ENCODE data around the gene WLS.

The WLS gene

GRCh38 chr1:68232289-68233148, at the start of gene WLS:
TSS of gene WLS (minus strand) at chr1:68232523. CDS start at chr1:68232299, 224 bp downstream.
- peak within 1 kb of the TSS; percentile 15 for H3K27ac ChIP-seq (ENCODE audit: low read depth, low read length)
- peak within 1 kb of the TSS; percentile 71 to 96 (median 83) for H3K4me3 ChIP-seq (ENCODE audit: low read depth in 1 of 5, low read length in 5 of 5)
- no peaks in the 10 kb centered on the region for H3K9me3 ChIP-seq (ENCODE audit: control insufficient read depth in 5 of 5, low read length in 5 of 5)
- peak within 1 kb of the TSS; percentile 57 to 90 (median 76) for H3K9ac ChIP-seq (ENCODE audit: low read length in 5 of 5)
- H3K36me3 ChIP-seq (ENCODE audit: control insufficient read depth in 5 of 5, insufficient read depth in 5 of 5, low read length in 5 of 5): no peaks in the 10 kb centered on the region
- peaks cover 0 to 39% (median 36%) of the 10 kb centered on the region in 5 donors for H3K4me1 ChIP-seq (ENCODE audit: control insufficient read depth in 5 of 5, insufficient read depth in 5 of 5, low read length in 5 of 5)
- no peaks in the 10 kb centered on the region for H3K27me3 ChIP-seq (ENCODE audit: control insufficient read depth in 5 of 5, insufficient read depth in 4 of 5, low read length in 5 of 5)

- H3K27ac ChIP-seq (ENCODE audit: low read depth, low read length): no peak overlapping the region
- H3K36me3 ChIP-seq (ENCODE audit: control insufficient read depth in 5 of 5, insufficient read depth in 5 of 5, low read length in 5 of 5): no peaks in the 10 kb centered on the region
- H3K4me1 ChIP-seq (ENCODE audit: control insufficient read depth in 5 of 5, insufficient read depth in 5 of 5, low read length in 5 of 5): no peaks in the 10 kb centered on the region
- no peak overlapping the region for H3K4me3 ChIP-seq (ENCODE audit: low read depth in 1 of 5, low read length in 5 of 5)
- no peaks in the 10 kb centered on the region for H3K27me3 ChIP-seq (ENCODE audit: control insufficient read depth in 5 of 5, insufficient read depth in 4 of 5, low read length in 5 of 5)
- no peaks in the 10 kb centered on the region for H3K9me3 ChIP-seq (ENCODE audit: control insufficient read depth in 5 of 5, low read length in 5 of 5)
- no peak overlapping the region for H3K9ac ChIP-seq (ENCODE audit: low read length in 5 of 5)
These were observed 48.0 kb upstream of the WLS start for GRCh38 chr1:68280286-68280685.

- no peak overlapping the region for H3K27ac ChIP-seq (ENCODE audit: low read depth, low read length)
- H3K9ac ChIP-seq (ENCODE audit: low read length in 5 of 5): no peak overlapping the region
- H3K9me3 ChIP-seq (ENCODE audit: control insufficient read depth in 5 of 5, low read length in 5 of 5): no peaks in the 10 kb centered on the region
- no peaks in the 10 kb centered on the region for H3K4me1 ChIP-seq (ENCODE audit: control insufficient read depth in 5 of 5, insufficient read depth in 5 of 5, low read length in 5 of 5)
- H3K27me3 ChIP-seq (ENCODE audit: control insufficient read depth in 5 of 5, insufficient read depth in 4 of 5, low read length in 5 of 5): no peaks in the 10 kb centered on the region
- H3K36me3 ChIP-seq (ENCODE audit: control insufficient read depth in 5 of 5, insufficient read depth in 5 of 5, low read length in 5 of 5): no peaks in the 10 kb centered on the region
- H3K4me3 ChIP-seq (ENCODE audit: low read depth in 1 of 5, low read length in 5 of 5): no peak overlapping the region
These were observed 47.5 kb upstream of the WLS start for GRCh38 chr1:68279846-68280245.

GRCh38 chr1:68278221-68278620, 45.9 kb upstream of the WLS start:
- Histone ChIP-seq H3K27ac (ENCODE audit: low read depth, low read length) (no peak overlapping the region), H3K4me3 (ENCODE audit: low read depth in 1 of 5, low read length in 5 of 5) (no peak overlapping the region), H3K4me1 (ENCODE audit: control insufficient read depth in 5 of 5, insufficient read depth in 5 of 5, low read length in 5 of 5) (no peaks in the 10 kb centered on the region), H3K36me3 (ENCODE audit: control insufficient read depth in 5 of 5, insufficient read depth in 5 of 5, low read length in 5 of 5) (no peaks in the 10 kb centered on the region), H3K9ac (ENCODE audit: low read length in 5 of 5) (no peak overlapping the region), H3K27me3 (ENCODE audit: control insufficient read depth in 5 of 5, insufficient read depth in 4 of 5, low read length in 5 of 5) (no peaks in the 10 kb centered on the region), H3K9me3 (ENCODE audit: control insufficient read depth in 5 of 5, low read length in 5 of 5) (no peaks in the 10 kb centered on the region)

GRCh38 chr1:68276448-68276847, 44.1 kb upstream of the WLS start:
- no peak overlapping the region for H3K4me3 ChIP-seq (ENCODE audit: low read depth in 1 of 5, low read length in 5 of 5)
- no peak overlapping the region for H3K9ac ChIP-seq (ENCODE audit: low read length in 5 of 5)
- H3K4me1 ChIP-seq (ENCODE audit: control insufficient read depth in 5 of 5, insufficient read depth in 5 of 5, low read length in 5 of 5): no peaks in the 10 kb centered on the region
- H3K27ac ChIP-seq (ENCODE audit: low read depth, low read length): no peak overlapping the region
- no peaks in the 10 kb centered on the region for H3K27me3 ChIP-seq (ENCODE audit: control insufficient read depth in 5 of 5, insufficient read depth in 4 of 5, low read length in 5 of 5)
- no peaks in the 10 kb centered on the region for H3K9me3 ChIP-seq (ENCODE audit: control insufficient read depth in 5 of 5, low read length in 5 of 5)
- H3K36me3 ChIP-seq (ENCODE audit: control insufficient read depth in 5 of 5, insufficient read depth in 5 of 5, low read length in 5 of 5): no peaks in the 10 kb centered on the region

GRCh38 chr1:68273530-68273929, 41.2 kb upstream of the WLS start:
- Histone ChIP-seq H3K36me3 (ENCODE audit: control insufficient read depth in 5 of 5, insufficient read depth in 5 of 5, low read length in 5 of 5) (no peaks in the 10 kb centered on the region), H3K27me3 (ENCODE audit: control insufficient read depth in 5 of 5, insufficient read depth in 4 of 5, low read length in 5 of 5) (no peaks in the 10 kb centered on the region), H3K27ac (ENCODE audit: low read depth, low read length) (no peak overlapping the region), H3K4me3 (ENCODE audit: low read depth in 1 of 5, low read length in 5 of 5) (no peak overlapping the region), H3K4me1 (ENCODE audit: control insufficient read depth in 5 of 5, insufficient read depth in 5 of 5, low read length in 5 of 5) (no peaks in the 10 kb centered on the region), H3K9me3 (ENCODE audit: control insufficient read depth in 5 of 5, low read length in 5 of 5) (no peaks in the 10 kb centered on the region), H3K9ac (ENCODE audit: low read length in 5 of 5) (no peak overlapping the region)

GRCh38 chr1:68271596-68271995, 39.3 kb upstream of the WLS start:
- Histone ChIP-seq H3K27me3 (ENCODE audit: control insufficient read depth in 5 of 5, insufficient read depth in 4 of 5, low read length in 5 of 5) (no peaks in the 10 kb centered on the region), H3K9ac (ENCODE audit: low read length in 5 of 5) (no peak overlapping the region), H3K9me3 (ENCODE audit: control insufficient read depth in 5 of 5, low read length in 5 of 5) (no peaks in the 10 kb centered on the region), H3K4me1 (ENCODE audit: control insufficient read depth in 5 of 5, insufficient read depth in 5 of 5, low read length in 5 of 5) (no peaks in the 10 kb centered on the region), H3K4me3 (ENCODE audit: low read depth in 1 of 5, low read length in 5 of 5) (no peak overlapping the region), H3K36me3 (ENCODE audit: control insufficient read depth in 5 of 5, insufficient read depth in 5 of 5, low read length in 5 of 5) (no peaks in the 10 kb centered on the region), H3K27ac (ENCODE audit: low read depth, low read length) (no peak overlapping the region)

- Histone ChIP-seq H3K9ac (ENCODE audit: low read length in 5 of 5) (no peak overlapping the region), H3K27ac (ENCODE audit: low read depth, low read length) (no peak overlapping the region), H3K36me3 (ENCODE audit: control insufficient read depth in 5 of 5, insufficient read depth in 5 of 5, low read length in 5 of 5) (no peaks in the 10 kb centered on the region), H3K9me3 (ENCODE audit: control insufficient read depth in 5 of 5, low read length in 5 of 5) (no peaks in the 10 kb centered on the region), H3K4me1 (ENCODE audit: control insufficient read depth in 5 of 5, insufficient read depth in 5 of 5, low read length in 5 of 5) (no peaks in the 10 kb centered on the region), H3K4me3 (ENCODE audit: low read depth in 1 of 5, low read length in 5 of 5) (no peak overlapping the region), H3K27me3 (ENCODE audit: control insufficient read depth in 5 of 5, insufficient read depth in 4 of 5, low read length in 5 of 5) (no peaks in the 10 kb centered on the region)
These were observed 38.6 kb upstream of the WLS start for GRCh38 chr1:68270951-68271350.

- Histone ChIP-seq H3K27ac (ENCODE audit: low read depth, low read length) (no peak overlapping the region), H3K4me1 (ENCODE audit: control insufficient read depth in 5 of 5, insufficient read depth in 5 of 5, low read length in 5 of 5) (no peaks in the 10 kb centered on the region)
These were observed 37.5 kb upstream of the WLS start for GRCh38 chr1:68269637-68270430.

GRCh38 chr1:68268896-68269483, 36.7 kb upstream of the WLS start:
- no peaks in the 10 kb centered on the region for H3K36me3 ChIP-seq (ENCODE audit: control insufficient read depth in 5 of 5, insufficient read depth in 5 of 5, low read length in 5 of 5)
- H3K27ac ChIP-seq (ENCODE audit: low read depth, low read length): no peak overlapping the region
- no peaks in the 10 kb centered on the region for H3K9me3 ChIP-seq (ENCODE audit: control insufficient read depth in 5 of 5, low read length in 5 of 5)
- no peaks in the 10 kb centered on the region for H3K4me1 ChIP-seq (ENCODE audit: control insufficient read depth in 5 of 5, insufficient read depth in 5 of 5, low read length in 5 of 5)
- no peak overlapping the region for H3K4me3 ChIP-seq (ENCODE audit: low read depth in 1 of 5, low read length in 5 of 5)
- no peak overlapping the region for H3K9ac ChIP-seq (ENCODE audit: low read length in 5 of 5)
- no peaks in the 10 kb centered on the region for H3K27me3 ChIP-seq (ENCODE audit: control insufficient read depth in 5 of 5, insufficient read depth in 4 of 5, low read length in 5 of 5)

More at GRCh38 chr1:68269637-68270430, 37.5 kb upstream of the WLS start:
- Histone ChIP-seq H3K27me3 (ENCODE audit: control insufficient read depth in 5 of 5, insufficient read depth in 4 of 5, low read length in 5 of 5) (no peaks in the 10 kb centered on the region), H3K9ac (ENCODE audit: low read length in 5 of 5) (no peak overlapping the region), H3K9me3 (ENCODE audit: control insufficient read depth in 5 of 5, low read length in 5 of 5) (no peaks in the 10 kb centered on the region), H3K36me3 (ENCODE audit: control insufficient read depth in 5 of 5, insufficient read depth in 5 of 5, low read length in 5 of 5) (no peaks in the 10 kb centered on the region), H3K4me3 (ENCODE audit: low read depth in 1 of 5, low read length in 5 of 5) (no peak overlapping the region)

All from subcutaneous abdominal adipose tissue (tissue), 5 donors.